Astrocyte of the hippocampus (primary cell): ENCODE data around the gene PIEZO1.

Experiments used
- DNase-seq: peaks from one replicate; pipeline ENCODE4 v3.0.0; 2011; ENCODE audit warnings: low read depth, low spot score

The PIEZO1 gene

GRCh38 chr16:88702371-88703210 is 82.4 kb downstream of the PIEZO1 start:
- no peak for DNase-seq

- DNase-seq: no peak
These were observed 83.2 kb downstream of the PIEZO1 start for GRCh38 chr16:88701581-88702370.

GRCh38 chr16:88700636-88701482 is 84.2 kb downstream of the PIEZO1 start:
- peak; percentile 89 for DNase-seq

- DNase-seq: no peak
These were observed 84.7 kb downstream of the PIEZO1 start for GRCh38 chr16:88700322-88700635.

GRCh38 chr16:88699180-88699579 is 85.8 kb downstream of the PIEZO1 start:
- no peak for DNase-seq

- no peak for DNase-seq
These were observed 86.4 kb downstream of the PIEZO1 start for GRCh38 chr16:88698646-88699045.

- no peak for DNase-seq
These were observed 87.0 kb downstream of the PIEZO1 start for GRCh38 chr16:88697831-88698615.

GRCh38 chr16:88697116-88697830 is 87.7 kb downstream of the PIEZO1 start:
- no peak for DNase-seq

GRCh38 chr16:88696441-88696840 is 88.6 kb downstream of the PIEZO1 start:
- DNase-seq: no peak

- DNase-seq: no peak
These were observed 89.3 kb downstream of the PIEZO1 start for GRCh38 chr16:88695753-88696152.

GRCh38 chr16:88695218-88695617 is 89.8 kb downstream of the PIEZO1 start:
- no peak for DNase-seq

- no peak for DNase-seq
These were observed 90.6 kb downstream of the PIEZO1 start for GRCh38 chr16:88694221-88695087.

GRCh38 chr16:88693420-88694177 is 91.4 kb downstream of the PIEZO1 start:
- DNase-seq: no peak

- no peak for DNase-seq
These were observed 92.2 kb downstream of the PIEZO1 start for GRCh38 chr16:88692861-88693260.

GRCh38 chr16:88691924-88692560 is 93.0 kb downstream of the PIEZO1 start:
- no peak for DNase-seq

GRCh38 chr16:88691129-88691813 is 93.7 kb downstream of the PIEZO1 start:
- DNase-seq: no peak

- no peak for DNase-seq
These were observed 94.5 kb downstream of the PIEZO1 start for GRCh38 chr16:88690341-88691128.
